K562 (cell line): ENCODE measurements around the gene DAP. TPM values are rescaled to one million over a fixed set of nuclear protein-coding genes. Genes with fewer than 3 reads are reported as not detected.

Source experiments
- ATAC-seq: fragments of 200-7000 bp; cut with Tn5 transposase; 3 replicates; pipeline ENCODE4 v1.9.1; 2020; ENCODE audit warnings: moderate library complexity
- BruUV-seq: library from RNA; stranded (reverse); fragments of 400-500 nt; replicated peaks from 2 replicates; lab custom pipeline; 2021; lab: Mats Ljungman, UMichigan
- CTCF ChIA-PET: fragments of 300-600 bp; formaldehyde crosslinking; extraction: SDS; loops from one replicate; lab custom pipeline; 2021; ENCODE audit warnings: low intra/inter-chr PET ratio; lab: Yijun Ruan, JAX
- POLR2A ChIA-PET: fragments of 300-600, 350-650 bp; sonication (Branson Sonifier 250); formaldehyde crosslinking; extraction: SDS; loops from one replicate; lab custom pipeline; 2021; ENCODE audit warnings: antibody characterized with exemption, inconsistent platforms; lab: Yijun Ruan, JAX
- DNase-seq, 4 experiments: peaks; one replicate each; pipeline versions ENCODE4 v3.0.0 to v3.0.0-alpha.2; 2011 to 2018; ENCODE audit warnings: low spot score in 3 of 4, mixed read lengths in 3 of 4; ENCODE audit errors: extremely low read depth in 1 of 4
- FAIRE-seq: peaks from 2 replicates; lab custom pipeline; 2011; peaks lifted over from hg19 to GRCh38; lab: Jason Lieb, UNC
- H2AFZ ChIP-seq: 2 replicates; pipeline ENCODE4 v1.6.0; 2011; ENCODE audit warnings: low read depth, low read length, control low read depth, inconsistent platforms
- H3K27ac ChIP-seq: fragments of 200-600 bp; 3 replicates; pipeline ENCODE4 v1.8.0; 2011; ENCODE audit warnings: low read depth, mild to moderate bottlenecking, control low read depth, inconsistent platforms, low read length, moderate library complexity, mixed read lengths; ENCODE audit errors: extremely low read depth
- H3K27me3 ChIP-seq, 2 experiments: fragments of 300-600 bp in 1 of 2; 2 replicates in 1 of 2; 3 replicates in 1 of 2; pipeline versions ENCODE4 v1.6.0 to v1.8.0; 2011; ENCODE audit warnings: inconsistent platforms in 2 of 2, low read length in 2 of 2, mild to moderate bottlenecking in 1 of 2, mixed read lengths in 1 of 2, moderate library complexity in 1 of 2; ENCODE audit not compliant: control insufficient read depth in 2 of 2, insufficient read depth in 2 of 2
- H3K36me3 ChIP-seq: fragments of 300-600 bp; 3 replicates; pipeline ENCODE4 v1.8.0; 2011; ENCODE audit warnings: mild to moderate bottlenecking, low read length, inconsistent platforms; ENCODE audit not compliant: control insufficient read depth, insufficient read depth
- H3K4me1 ChIP-seq, 2 experiments: fragments of 200-600 bp in 1 of 2; replicated peaks in 1 of 2; 2 replicates in 1 of 2; 3 replicates in 1 of 2; pipeline versions ENCODE4 v1.5.1 to v1.8.0; 2011; ENCODE audit warnings: inconsistent platforms in 2 of 2, low read length in 2 of 2, mild to moderate bottlenecking in 1 of 2, mixed read lengths in 1 of 2, moderate library complexity in 1 of 2; ENCODE audit not compliant: control insufficient read depth in 2 of 2, insufficient read depth in 2 of 2
- H3K4me2 ChIP-seq: 2 replicates; pipeline ENCODE4 v1.6.1; 2011; ENCODE audit warnings: low read length, control low read depth, inconsistent platforms, mixed read lengths; ENCODE audit not compliant: insufficient read depth
- H3K4me3 ChIP-seq: fragments of 200-600 bp; sonication (generic), shearing (Covaris generic); 2 replicates; pipeline ENCODE4 v1.5.1; 2016; ENCODE audit warnings: control low read depth, inconsistent platforms
- H3K79me2 ChIP-seq: fragments of 200-600 bp; 3 replicates; pipeline ENCODE4 v1.8.0; 2011; ENCODE audit warnings: low read length, inconsistent platforms; ENCODE audit not compliant: control insufficient read depth, insufficient read depth
- H3K9ac ChIP-seq, 2 experiments: 2 replicates each; pipeline versions ENCODE4 v1.6.0 to v1.6.1; 2011; ENCODE audit warnings: low read depth in 2 of 2, low read length in 2 of 2, control low read depth in 1 of 2, inconsistent platforms in 1 of 2, mild to moderate bottlenecking in 1 of 2, mixed read lengths in 1 of 2; ENCODE audit not compliant: insufficient read depth in 1 of 2
- H3K9me1 ChIP-seq: one replicate; pipeline ENCODE4 v1.6.0; 2011; ENCODE audit warnings: inconsistent platforms, mild to moderate bottlenecking, low read length, moderate library complexity; ENCODE audit not compliant: control insufficient read depth, insufficient read depth
- H3K9me3 ChIP-seq: replicated peaks from 2 replicates; pipeline ENCODE4 v1.5.1; 2011; ENCODE audit warnings: low read depth, low read length, inconsistent platforms; ENCODE audit not compliant: control insufficient read depth, insufficient read depth
- H4K20me1 ChIP-seq: replicated peaks from 2 replicates; pipeline ENCODE4 v1.6.1; 2011; ENCODE audit warnings: low read length, inconsistent platforms, mixed read lengths; ENCODE audit not compliant: control insufficient read depth, insufficient read depth
- KDM4B ChIP-seq, 2 experiments: fragments of 450-650 bp in 1 of 2; sonication (generic) in 1 of 2; IDR thresholded peaks; 2 replicates each; pipeline ENCODE4 v1.6.1; 2016 to 2017; ENCODE audit warnings: borderline replicate concordance in 2 of 2, antibody characterized with exemption in 1 of 2, low read depth in 1 of 2, mild to moderate bottlenecking in 1 of 2
- NFE2L1 ChIP-seq: fragments of 450-650 bp; IDR thresholded peaks from 2 replicates; pipeline ENCODE4 v1.6.1; 2016; ENCODE audit warnings: missing genetic modification characterization, low read depth, mild to moderate bottlenecking, missing compliant biosample characterization, moderate library complexity, borderline replicate concordance
- WGBS: fragments of 100-300 bp; shearing (Covaris generic); methylation state at CpG from one replicate; pipeline ENCODE4 v1.1.6; 2016; ENCODE audit warnings: low coverage, mixed read lengths; ENCODE audit not compliant: insufficient coverage; ENCODE audit errors: missing lambda C conversion rate; 5-methylcytosine and 5-hydroxymethylcytosine counted together
- in situ Hi-C: fragments of 300-500 bp; cut with MboI; formaldehyde crosslinking; loops from 4 replicates; pipeline ENCODE4 v1.15.0; 2018; ENCODE audit warnings: inconsistent platforms, mixed read lengths
- intact Hi-C: fragments of 100-400 bp; cut with micrococcal nuclease; formaldehyde crosslinking; loops from 2 replicates; pipeline ENCODE4 v1.14.2; 2022
- polyA plus RNA-seq, 8 experiments: library from polyadenylated mRNA; depleted of rRNA in 4 of 8; stranded (reverse) in 5 of 8; unstranded in 3 of 8; fragments of >200 nt; fragmentation: Nextera tagmentation in 2 of 8; fragmentation: Illumina TruSeq in 1 of 8; extraction: Ambion mirVana in 2 of 8; extraction: Trizol in 1 of 8; gene quantifications; 2 replicates each; pipeline versions ENCODE4 v1.2.1 to v1.2.3, GENCODE V29; 2011 to 2014; ENCODE audit warnings: inconsistent platforms in 1 of 8, missing spikeins in 1 of 8
- total RNA-seq, 7 experiments: library from RNA; depleted of rRNA in 6 of 7; stranded (reverse); fragments of >200 nt in 6 of 7; fragmentation: Illumina TruSeq in 2 of 7; extraction: Trizol in 2 of 7; gene quantifications; 2 replicates each; pipeline versions ENCODE4 v1.2.1 to v1.2.3, GENCODE V29; 2011 to 2021; ENCODE audit warnings: low replicate concordance in 1 of 7
- TF ChIP-seq, protein P1 (sequence below): fragments of 450-650 bp; IDR thresholded peaks from 2 replicates; pipeline ENCODE4 v1.6.1; 2018; ENCODE audit not compliant: partially characterized antibody
- TF ChIP-seq, protein P2 (sequence below): IDR thresholded peaks from 3 replicates; pipeline ENCODE4 v1.6.1; 2011; ENCODE audit warnings: borderline replicate concordance, mild to moderate bottlenecking, moderate library complexity; ENCODE audit not compliant: insufficient read length; ENCODE audit errors: extremely low read depth
- TF ChIP-seq, protein P3 (sequence below): fragments of 250-450 bp; sonication (Bioruptor Pico); IDR thresholded peaks from 2 replicates; pipeline ENCODE4 v1.5.0; 2021; ENCODE audit warnings: mild to moderate bottlenecking, borderline replicate concordance

Gene DAP
- total and polyA plus RNA-seq, 9 of the 15 experiments (the other 6 are each of a cell fraction or from before 2014, with no cell fraction given) = 14.1 to 151 (median 34.5) TPM

DNA sequence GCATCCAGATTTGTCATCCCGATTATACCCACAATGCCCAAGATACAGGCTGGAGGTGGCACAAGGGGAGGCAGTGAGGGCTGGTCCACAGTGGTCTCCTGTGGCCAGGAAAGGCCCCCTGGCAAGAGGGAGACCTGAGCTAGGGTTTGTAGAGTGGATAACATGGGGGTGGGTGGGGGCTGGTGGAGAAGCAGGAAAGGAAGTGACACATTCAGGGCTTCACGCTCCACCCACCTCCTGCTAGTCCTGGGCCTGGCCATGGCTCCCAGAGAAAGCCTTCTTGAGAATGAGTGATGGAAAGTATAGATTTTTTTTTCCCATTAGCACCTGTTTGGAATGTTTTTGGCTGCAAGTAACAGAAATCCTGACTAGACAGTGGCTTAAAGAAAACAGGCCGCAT, 115.9 kb downstream of the DAP start:
- ChIA-PET POLR2A (interaction anchor here (0.9 to 1.2 kb wide), 3 partner anchors 11 to 197 kb away, joined by 3 to 4 read pairs (median 3); no protein-coding TSS in a partner anchor), CTCF (no interaction called here)
- in situ Hi-C loops = no loop called here
- 0% methylated on average over 3 of the region's 3 CpGs for WGBS
- 0 out of 3 replicates have a peak, but pooled peaks have one; percentile 41 for ATAC-seq
- H3K27ac ChIP-seq = no peak overlapping the region
- DNase-seq = no peak
- no TSS peak for BruUV-seq
- intact Hi-C loops = no loop called here
- no peaks in the 10 kb centered on the region for H4K20me1 ChIP-seq
- no peak overlapping the region for H3K9ac ChIP-seq
- FAIRE-seq = no peak
- TF ChIP-seq, protein P1, sequence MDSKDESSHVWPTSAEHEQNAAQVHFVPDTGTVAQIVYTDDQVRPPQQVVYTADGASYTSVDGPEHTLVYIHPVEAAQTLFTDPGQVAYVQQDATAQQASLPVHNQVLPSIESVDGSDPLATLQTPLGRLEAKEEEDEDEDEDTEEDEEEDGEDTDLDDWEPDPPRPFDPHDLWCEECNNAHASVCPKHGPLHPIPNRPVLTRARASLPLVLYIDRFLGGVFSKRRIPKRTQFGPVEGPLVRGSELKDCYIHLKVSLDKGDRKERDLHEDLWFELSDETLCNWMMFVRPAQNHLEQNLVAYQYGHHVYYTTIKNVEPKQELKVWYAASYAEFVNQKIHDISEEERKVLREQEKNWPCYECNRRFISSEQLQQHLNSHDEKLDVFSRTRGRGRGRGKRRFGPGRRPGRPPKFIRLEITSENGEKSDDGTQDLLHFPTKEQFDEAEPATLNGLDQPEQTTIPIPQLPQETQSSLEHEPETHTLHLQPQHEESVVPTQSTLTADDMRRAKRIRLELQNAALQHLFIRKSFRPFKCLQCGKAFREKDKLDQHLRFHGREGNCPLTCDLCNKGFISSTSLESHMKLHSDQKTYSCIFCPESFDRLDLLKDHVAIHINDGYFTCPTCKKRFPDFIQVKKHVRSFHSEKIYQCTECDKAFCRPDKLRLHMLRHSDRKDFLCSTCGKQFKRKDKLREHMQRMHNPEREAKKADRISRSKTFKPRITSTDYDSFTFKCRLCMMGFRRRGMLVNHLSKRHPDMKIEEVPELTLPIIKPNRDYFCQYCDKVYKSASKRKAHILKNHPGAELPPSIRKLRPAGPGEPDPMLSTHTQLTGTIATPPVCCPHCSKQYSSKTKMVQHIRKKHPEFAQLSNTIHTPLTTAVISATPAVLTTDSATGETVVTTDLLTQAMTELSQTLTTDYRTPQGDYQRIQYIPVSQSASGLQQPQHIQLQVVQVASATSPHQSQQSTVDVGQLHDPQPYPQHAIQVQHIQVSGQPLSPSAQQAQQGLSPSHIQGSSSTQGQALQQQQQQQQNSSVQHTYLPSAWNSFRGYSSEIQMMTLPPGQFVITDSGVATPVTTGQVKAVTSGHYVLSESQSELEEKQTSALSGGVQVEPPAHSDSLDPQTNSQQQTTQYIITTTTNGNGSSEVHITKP = no peak
- TF ChIP-seq, protein P2, sequence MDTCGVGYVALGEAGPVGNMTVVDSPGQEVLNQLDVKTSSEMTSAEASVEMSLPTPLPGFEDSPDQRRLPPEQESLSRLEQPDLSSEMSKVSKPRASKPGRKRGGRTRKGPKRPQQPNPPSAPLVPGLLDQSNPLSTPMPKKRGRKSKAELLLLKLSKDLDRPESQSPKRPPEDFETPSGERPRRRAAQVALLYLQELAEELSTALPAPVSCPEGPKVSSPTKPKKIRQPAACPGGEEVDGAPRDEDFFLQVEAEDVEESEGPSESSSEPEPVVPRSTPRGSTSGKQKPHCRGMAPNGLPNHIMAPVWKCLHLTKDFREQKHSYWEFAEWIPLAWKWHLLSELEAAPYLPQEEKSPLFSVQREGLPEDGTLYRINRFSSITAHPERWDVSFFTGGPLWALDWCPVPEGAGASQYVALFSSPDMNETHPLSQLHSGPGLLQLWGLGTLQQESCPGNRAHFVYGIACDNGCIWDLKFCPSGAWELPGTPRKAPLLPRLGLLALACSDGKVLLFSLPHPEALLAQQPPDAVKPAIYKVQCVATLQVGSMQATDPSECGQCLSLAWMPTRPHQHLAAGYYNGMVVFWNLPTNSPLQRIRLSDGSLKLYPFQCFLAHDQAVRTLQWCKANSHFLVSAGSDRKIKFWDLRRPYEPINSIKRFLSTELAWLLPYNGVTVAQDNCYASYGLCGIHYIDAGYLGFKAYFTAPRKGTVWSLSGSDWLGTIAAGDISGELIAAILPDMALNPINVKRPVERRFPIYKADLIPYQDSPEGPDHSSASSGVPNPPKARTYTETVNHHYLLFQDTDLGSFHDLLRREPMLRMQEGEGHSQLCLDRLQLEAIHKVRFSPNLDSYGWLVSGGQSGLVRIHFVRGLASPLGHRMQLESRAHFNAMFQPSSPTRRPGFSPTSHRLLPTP = no peak
- TF ChIP-seq NFE2L1 (tag) (no peak), KDM4B (IDR thresholded peaks at IDR 0.05; ENCODE audit: borderline replicate concordance in 2 of 2, low read depth in 1 of 2) (no peak)
- TF ChIP-seq, protein P3, sequence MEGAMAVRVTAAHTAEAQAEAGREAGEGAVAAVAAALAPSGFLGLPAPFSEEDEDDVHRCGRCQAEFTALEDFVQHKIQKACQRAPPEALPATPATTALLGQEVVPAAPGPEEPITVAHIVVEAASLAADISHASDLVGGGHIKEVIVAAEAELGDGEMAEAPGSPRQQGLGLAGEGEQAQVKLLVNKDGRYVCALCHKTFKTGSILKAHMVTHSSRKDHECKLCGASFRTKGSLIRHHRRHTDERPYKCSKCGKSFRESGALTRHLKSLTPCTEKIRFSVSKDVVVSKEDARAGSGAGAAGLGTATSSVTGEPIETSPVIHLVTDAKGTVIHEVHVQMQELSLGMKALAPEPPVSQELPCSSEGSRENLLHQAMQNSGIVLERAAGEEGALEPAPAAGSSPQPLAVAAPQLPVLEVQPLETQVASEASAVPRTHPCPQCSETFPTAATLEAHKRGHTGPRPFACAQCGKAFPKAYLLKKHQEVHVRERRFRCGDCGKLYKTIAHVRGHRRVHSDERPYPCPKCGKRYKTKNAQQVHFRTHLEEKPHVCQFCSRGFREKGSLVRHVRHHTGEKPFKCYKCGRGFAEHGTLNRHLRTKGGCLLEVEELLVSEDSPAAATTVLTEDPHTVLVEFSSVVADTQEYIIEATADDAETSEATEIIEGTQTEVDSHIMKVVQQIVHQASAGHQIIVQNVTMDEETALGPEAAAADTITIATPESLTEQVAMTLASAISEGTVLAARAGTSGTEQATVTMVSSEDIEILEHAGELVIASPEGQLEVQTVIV (CRISPR knock-in tag) = no peak
- TF ChIP-seq, all 486 proteins: peak for 0
- Histone ChIP-seq H2AFZ (no peak overlapping the region), H3K9me3 (peaks cover 1% of the 10 kb centered on the region), H3K4me2 (no peak overlapping the region), H3K36me3 (no peaks in the 10 kb centered on the region), H3K9me1 (no peaks in the 10 kb centered on the region), H3K4me1 (peaks cover 0 to 2% of the 10 kb centered on the region in 2 experiments; a peak in 1 of 5 replicates), H3K27me3 (peaks cover 33 to 59% of the 10 kb centered on the region in 2 experiments), H3K79me2 (no peaks in the 10 kb centered on the region), H3K4me3 (no peak overlapping the region)
